ENCODE results near the gene SFT2D1.

Gene SFT2D1

DNA sequence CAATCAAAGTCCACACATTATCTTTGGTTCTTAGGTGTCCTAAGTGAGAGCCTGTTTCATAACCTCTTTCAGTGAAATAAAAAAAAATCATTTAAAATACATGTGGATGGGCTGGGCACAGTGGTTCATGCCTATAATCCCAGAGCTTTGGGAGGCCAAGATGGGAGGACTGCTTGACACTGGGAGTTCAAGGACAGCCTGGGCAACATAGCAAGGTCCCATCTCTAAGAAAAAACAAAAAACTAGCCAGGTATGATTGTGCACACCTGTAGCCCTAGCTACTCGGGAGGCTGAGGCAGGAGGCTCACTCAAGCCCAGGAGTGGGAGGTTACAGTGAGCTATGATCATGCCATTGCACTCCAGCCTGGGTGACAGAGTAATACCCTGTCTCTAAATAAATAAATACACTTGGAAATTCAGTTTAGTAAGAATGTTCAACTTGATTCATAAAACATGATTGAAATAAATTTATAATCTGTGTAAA, 36.8 kb upstream of the SFT2D1 start:
- Histone ChIP-seq H3K4me3 (ENCODE audit: control insufficient read depth in 1 of 7, extremely low read depth in 1 of 7, insufficient read depth in 4 of 7, low read depth in 2 of 7, low read length in 6 of 7) (no peak overlapping the region), H3K9me3 (ENCODE audit: control extremely low read depth in 1 of 5, control insufficient read depth in 4 of 5, insufficient read depth in 2 of 5, low read depth in 1 of 5, low read length in 4 of 5) (no peaks in the 10 kb centered on the region), H3K27me3 (replicated peaks in 2 of 5; ENCODE audit: control insufficient read depth in 4 of 5, insufficient read depth in 5 of 5, low read length in 4 of 5) (no peaks in the 10 kb centered on the region), H3K27ac (ENCODE audit: insufficient read depth in 1 of 2, low read depth in 1 of 2, low read length in 2 of 2, poor library complexity in 1 of 2, severe bottlenecking in 2 of 2) (no peak overlapping the region), H3K4me1 (ENCODE audit: control extremely low read depth in 1 of 4, control insufficient read depth in 4 of 4, insufficient read depth in 4 of 4, low read length in 3 of 4) (peaks cover 0 to 13% (median 11%) of the 10 kb centered on the region in 4 experiments), H3K36me3 (ENCODE audit: control insufficient read depth in 4 of 4, insufficient read depth in 4 of 4, low read length in 3 of 4) (no peaks in the 10 kb centered on the region)
- ChIA-PET POLR2A (no interaction called here), CTCF (interaction anchor here (0.9 to 5.4 kb wide), 11 partner anchors 14 to 124 kb away, joined by 3 to 40 read pairs (median 4); no protein-coding TSS in a partner anchor)
- no CpG with 5 or more reads among the region's 1 CpG for WGBS (ENCODE audit: insufficient coverage)
- DNase-seq, result no peak

DNA sequence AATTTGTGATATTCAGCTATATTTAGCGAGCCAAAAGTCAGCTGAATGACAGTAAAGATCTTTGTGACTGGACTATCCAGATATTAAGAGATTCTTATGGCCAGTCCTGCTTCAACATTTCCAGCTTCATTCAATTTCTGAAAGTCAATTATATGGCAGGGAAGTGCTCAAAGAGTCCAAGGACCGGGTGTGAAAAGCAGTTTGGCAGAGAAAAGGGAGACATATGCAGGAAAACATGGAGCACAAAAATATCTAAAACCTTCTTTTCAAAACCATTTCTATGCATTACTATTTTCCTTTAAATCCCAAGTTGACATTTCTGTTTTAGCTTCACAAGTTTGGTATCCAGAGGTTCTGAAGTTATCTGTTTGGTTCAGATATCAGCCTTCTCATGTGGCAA, 35.4 kb upstream of the SFT2D1 start:
- DNase-seq, result no peak
- ChIA-PET POLR2A (no interaction called here), CTCF (interaction anchor here (0.7 to 5.4 kb wide), 10 partner anchors 9 to 102 kb away, joined by 3 to 40 read pairs (median 4); no protein-coding TSS in a partner anchor)
- whole genome bisulfite sequencing (ENCODE audit: insufficient coverage), result 100% methylated on average over 1 of the region's 2 CpGs
- Histone ChIP-seq H3K4me1 (ENCODE audit: control extremely low read depth in 1 of 4, control insufficient read depth in 4 of 4, insufficient read depth in 4 of 4, low read length in 3 of 4) (peaks cover 0 to 13% (median 8%) of the 10 kb centered on the region in 4 experiments), H3K9me3 (ENCODE audit: control extremely low read depth in 1 of 5, control insufficient read depth in 4 of 5, insufficient read depth in 2 of 5, low read depth in 1 of 5, low read length in 4 of 5) (no peaks in the 10 kb centered on the region), H3K36me3 (ENCODE audit: control insufficient read depth in 4 of 4, insufficient read depth in 4 of 4, low read length in 3 of 4) (no peaks in the 10 kb centered on the region), H3K27ac (ENCODE audit: insufficient read depth in 1 of 2, low read depth in 1 of 2, low read length in 2 of 2, poor library complexity in 1 of 2, severe bottlenecking in 2 of 2) (no peak overlapping the region), H3K4me3 (ENCODE audit: control insufficient read depth in 1 of 7, extremely low read depth in 1 of 7, insufficient read depth in 4 of 7, low read depth in 2 of 7, low read length in 6 of 7) (no peak overlapping the region), H3K27me3 (replicated peaks in 2 of 5; ENCODE audit: control insufficient read depth in 4 of 5, insufficient read depth in 5 of 5, low read length in 4 of 5) (no peaks in the 10 kb centered on the region)

DNA sequence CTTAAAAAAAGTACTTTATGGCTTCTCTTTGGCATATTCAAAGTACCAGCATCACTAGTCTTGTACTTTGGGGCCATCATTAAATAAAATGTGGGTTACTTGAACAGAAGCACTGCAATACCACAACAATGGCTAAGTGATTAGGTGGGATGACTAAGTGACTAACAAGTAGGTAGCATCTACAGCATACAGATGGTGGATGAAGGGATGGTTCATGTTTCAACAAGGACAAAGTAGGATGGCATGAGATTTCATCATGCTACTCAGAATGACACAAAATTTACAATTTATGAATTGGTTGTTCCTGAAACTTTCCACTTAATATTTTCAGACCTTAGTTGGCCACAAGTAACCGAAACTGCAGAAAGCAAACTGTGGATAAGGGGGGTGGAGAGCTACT, 32.7 kb upstream of the SFT2D1 start:
- CTCF ChIA-PET, result interaction anchor here (1.3 to 1.6 kb wide), 3 partner anchors 10 to 62 kb away, joined by 3 to 5 read pairs (median 4); no protein-coding TSS in a partner anchor
- H3K4me1 ChIP-seq (ENCODE audit: control extremely low read depth in 1 of 4, control insufficient read depth in 4 of 4, insufficient read depth in 4 of 4, low read length in 3 of 4), result peaks cover 0 to 2% (median 0%) of the 10 kb centered on the region in 4 experiments
- no CpG with 5 or more reads among the region's 1 CpG for WGBS (ENCODE audit: insufficient coverage)
- no peaks in the 10 kb centered on the region for H3K36me3 ChIP-seq (ENCODE audit: control insufficient read depth in 4 of 4, insufficient read depth in 4 of 4, low read length in 3 of 4)
- no peaks in the 10 kb centered on the region for H3K27me3 ChIP-seq (replicated peaks in 2 of 5; ENCODE audit: control insufficient read depth in 4 of 5, insufficient read depth in 5 of 5, low read length in 4 of 5)
- DNase-seq, result peak in 1 of 3 donors; percentile 9
- H3K27ac ChIP-seq (ENCODE audit: insufficient read depth in 1 of 2, low read depth in 1 of 2, low read length in 2 of 2, poor library complexity in 1 of 2, severe bottlenecking in 2 of 2), result no peak overlapping the region
- H3K9me3 ChIP-seq (ENCODE audit: control extremely low read depth in 1 of 5, control insufficient read depth in 4 of 5, insufficient read depth in 2 of 5, low read depth in 1 of 5, low read length in 4 of 5), result no peaks in the 10 kb centered on the region
- H3K4me3 ChIP-seq (ENCODE audit: control insufficient read depth in 1 of 7, extremely low read depth in 1 of 7, insufficient read depth in 4 of 7, low read depth in 2 of 7, low read length in 6 of 7), result no peak overlapping the region
- POLR2A ChIA-PET, result interaction anchor here (0.6 kb wide), 1 partner anchor 20 kb away, joined by 4 read pairs; no protein-coding TSS in a partner anchor

DNA sequence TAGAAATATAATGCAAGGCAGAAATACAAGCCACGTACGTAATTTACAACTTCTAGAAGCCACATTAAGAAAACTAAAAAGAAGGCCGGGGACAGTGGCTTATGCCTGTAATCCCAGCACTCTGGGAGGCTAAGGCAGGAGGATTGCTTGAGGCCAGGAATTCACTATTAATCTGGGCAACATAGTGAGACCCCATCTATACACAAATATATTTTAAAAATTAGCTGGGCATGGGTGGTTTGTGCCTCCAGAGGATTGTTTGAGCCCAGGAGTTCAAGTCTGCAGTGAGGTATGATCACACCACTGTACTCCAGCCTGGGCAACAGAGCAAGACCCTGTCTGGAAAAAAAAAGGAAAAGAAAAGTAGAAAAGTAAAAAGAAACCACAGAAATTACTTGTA, 28.1 kb upstream of the SFT2D1 start:
- Histone ChIP-seq H3K4me3 (ENCODE audit: control insufficient read depth in 1 of 7, extremely low read depth in 1 of 7, insufficient read depth in 4 of 7, low read depth in 2 of 7, low read length in 6 of 7) (no peak overlapping the region), H3K27ac (ENCODE audit: insufficient read depth in 1 of 2, low read depth in 1 of 2, low read length in 2 of 2, poor library complexity in 1 of 2, severe bottlenecking in 2 of 2) (no peak overlapping the region), H3K4me1 (ENCODE audit: control extremely low read depth in 1 of 4, control insufficient read depth in 4 of 4, insufficient read depth in 4 of 4, low read length in 3 of 4) (no peaks in the 10 kb centered on the region), H3K9me3 (ENCODE audit: control extremely low read depth in 1 of 5, control insufficient read depth in 4 of 5, insufficient read depth in 2 of 5, low read depth in 1 of 5, low read length in 4 of 5) (no peaks in the 10 kb centered on the region), H3K36me3 (ENCODE audit: control insufficient read depth in 4 of 4, insufficient read depth in 4 of 4, low read length in 3 of 4) (peaks cover 2 to 5% (median 5%) of the 10 kb centered on the region in 4 experiments), H3K27me3 (replicated peaks in 2 of 5; ENCODE audit: control insufficient read depth in 4 of 5, insufficient read depth in 5 of 5, low read length in 4 of 5) (no peaks in the 10 kb centered on the region)
- ChIA-PET CTCF (interaction anchor here (2.6 kb wide), 1 partner anchor 11 kb away, joined by 11 read pairs; no protein-coding TSS in a partner anchor), POLR2A (no interaction called here)
- no peak for DNase-seq
- no CpG with 5 or more reads among the region's 3 CpGs for WGBS (ENCODE audit: insufficient coverage)

DNA sequence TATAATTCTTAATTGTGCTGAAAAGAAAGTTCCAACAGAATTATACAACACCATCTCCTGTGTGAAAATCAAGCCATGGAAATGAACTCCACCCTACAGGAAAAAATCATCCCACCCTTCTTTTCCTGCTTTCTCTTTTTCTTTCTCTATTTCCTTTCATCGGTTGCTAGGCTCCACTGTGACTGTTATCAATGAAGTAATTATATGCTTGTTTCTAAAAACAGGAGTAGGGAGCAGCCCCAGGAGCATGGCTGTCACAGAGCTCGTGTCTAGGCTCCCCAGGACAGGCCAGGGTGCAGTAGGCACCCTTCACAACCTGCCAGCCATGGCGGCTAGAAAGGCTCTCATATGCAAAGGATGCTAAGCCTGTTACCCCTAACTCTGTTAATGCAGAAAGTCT, 27.4 kb upstream of the SFT2D1 start:
- ChIA-PET POLR2A (no interaction called here), CTCF (interaction anchor here (0.5 to 1.1 kb wide), 2 partner anchors 9 to 40 kb away, joined by 3 to 4 read pairs; no protein-coding TSS in a partner anchor)
- H3K4me3 ChIP-seq (ENCODE audit: control insufficient read depth in 1 of 7, extremely low read depth in 1 of 7, insufficient read depth in 4 of 7, low read depth in 2 of 7, low read length in 6 of 7), result no peak overlapping the region
- no peaks in the 10 kb centered on the region for H3K27me3 ChIP-seq (replicated peaks in 2 of 5; ENCODE audit: control insufficient read depth in 4 of 5, insufficient read depth in 5 of 5, low read length in 4 of 5)
- H3K9me3 ChIP-seq (ENCODE audit: control extremely low read depth in 1 of 5, control insufficient read depth in 4 of 5, insufficient read depth in 2 of 5, low read depth in 1 of 5, low read length in 4 of 5), result no peaks in the 10 kb centered on the region
- DNase-seq, result no peak
- H3K4me1 ChIP-seq (ENCODE audit: control extremely low read depth in 1 of 4, control insufficient read depth in 4 of 4, insufficient read depth in 4 of 4, low read length in 3 of 4), result no peaks in the 10 kb centered on the region
- WGBS (ENCODE audit: insufficient coverage), result 93% methylated on average over 2 of the region's 3 CpGs
- peaks cover 2 to 6% (median 5%) of the 10 kb centered on the region in 4 experiments for H3K36me3 ChIP-seq (ENCODE audit: control insufficient read depth in 4 of 4, insufficient read depth in 4 of 4, low read length in 3 of 4)
- no peak overlapping the region for H3K27ac ChIP-seq (ENCODE audit: insufficient read depth in 1 of 2, low read depth in 1 of 2, low read length in 2 of 2, poor library complexity in 1 of 2, severe bottlenecking in 2 of 2)

DNA sequence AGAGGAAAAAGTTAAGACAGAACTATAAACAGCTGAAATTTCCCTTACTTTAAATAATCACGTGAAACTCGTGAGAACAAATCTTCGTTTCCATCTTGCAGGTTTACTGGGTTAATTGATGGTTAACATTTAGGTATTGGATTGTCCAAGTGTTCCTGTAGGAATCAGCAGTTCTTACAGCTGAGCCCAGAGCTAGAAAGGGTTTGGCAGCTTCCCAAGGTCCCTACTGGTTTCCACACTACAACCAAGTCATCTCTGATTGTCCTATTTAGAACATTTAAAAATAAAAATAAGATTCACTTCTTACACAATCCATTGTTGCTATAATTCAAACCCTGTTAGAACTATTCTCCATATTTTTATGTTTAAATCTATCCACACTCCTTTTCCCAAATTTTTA, 24.6 kb upstream of the SFT2D1 start:
- Histone ChIP-seq H3K27ac (ENCODE audit: insufficient read depth in 1 of 2, low read depth in 1 of 2, low read length in 2 of 2, poor library complexity in 1 of 2, severe bottlenecking in 2 of 2) (no peak overlapping the region), H3K4me1 (ENCODE audit: control extremely low read depth in 1 of 4, control insufficient read depth in 4 of 4, insufficient read depth in 4 of 4, low read length in 3 of 4) (no peaks in the 10 kb centered on the region), H3K9me3 (ENCODE audit: control extremely low read depth in 1 of 5, control insufficient read depth in 4 of 5, insufficient read depth in 2 of 5, low read depth in 1 of 5, low read length in 4 of 5) (no peaks in the 10 kb centered on the region), H3K36me3 (ENCODE audit: control insufficient read depth in 4 of 4, insufficient read depth in 4 of 4, low read length in 3 of 4) (peaks cover 5 to 15% (median 9%) of the 10 kb centered on the region in 4 experiments), H3K4me3 (ENCODE audit: control insufficient read depth in 1 of 7, extremely low read depth in 1 of 7, insufficient read depth in 4 of 7, low read depth in 2 of 7, low read length in 6 of 7) (no peak overlapping the region), H3K27me3 (replicated peaks in 2 of 5; ENCODE audit: control insufficient read depth in 4 of 5, insufficient read depth in 5 of 5, low read length in 4 of 5) (no peaks in the 10 kb centered on the region)
- no CpG with 5 or more reads among the region's 3 CpGs for WGBS (ENCODE audit: insufficient coverage)
- ChIA-PET CTCF (interaction anchor here (0.6 to 4.3 kb wide), 3 partner anchors 11 to 53 kb away, joined by 3 to 21 read pairs (median 4); no protein-coding TSS in a partner anchor), POLR2A (no interaction called here)
- no peak for DNase-seq

DNA sequence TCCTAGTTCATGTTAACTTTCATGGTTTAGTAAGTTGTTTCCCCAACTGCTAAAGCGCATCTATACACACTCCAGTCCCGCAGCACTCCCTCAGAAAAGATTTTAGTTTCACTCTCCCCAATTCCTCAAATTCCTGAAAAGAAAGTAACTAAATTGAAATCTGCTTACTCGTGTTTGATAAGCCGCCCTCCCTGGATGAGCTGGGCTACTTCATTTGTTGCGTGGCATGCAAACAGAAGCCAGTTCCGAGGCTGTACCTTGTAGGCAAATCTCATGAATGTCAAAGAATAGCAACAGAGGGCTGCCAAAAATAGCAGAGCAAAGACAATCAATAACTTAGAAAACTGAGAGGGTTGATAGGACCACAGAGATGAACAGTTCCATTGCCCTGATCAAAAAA, 23.5 kb upstream of the SFT2D1 start:
- H3K27ac ChIP-seq (ENCODE audit: insufficient read depth in 1 of 2, low read depth in 1 of 2, low read length in 2 of 2, poor library complexity in 1 of 2, severe bottlenecking in 2 of 2), result no peak overlapping the region
- H3K9me3 ChIP-seq (ENCODE audit: control extremely low read depth in 1 of 5, control insufficient read depth in 4 of 5, insufficient read depth in 2 of 5, low read depth in 1 of 5, low read length in 4 of 5), result no peaks in the 10 kb centered on the region
- CTCF ChIA-PET, result interaction anchor here (1.5 to 4.3 kb wide), 2 partner anchors 9 to 15 kb away, joined by 4 to 21 read pairs; no protein-coding TSS in a partner anchor
- DNase-seq, result no peak
- H3K27me3 ChIP-seq (replicated peaks in 2 of 5; ENCODE audit: control insufficient read depth in 4 of 5, insufficient read depth in 5 of 5, low read length in 4 of 5), result no peaks in the 10 kb centered on the region
- WGBS (ENCODE audit: insufficient coverage), result 98% methylated on average over 6 of the region's 6 CpGs
- H3K4me1 ChIP-seq (ENCODE audit: control extremely low read depth in 1 of 4, control insufficient read depth in 4 of 4, insufficient read depth in 4 of 4, low read length in 3 of 4), result no peaks in the 10 kb centered on the region
- peaks cover 5 to 15% (median 9%) of the 10 kb centered on the region in 4 experiments for H3K36me3 ChIP-seq (ENCODE audit: control insufficient read depth in 4 of 4, insufficient read depth in 4 of 4, low read length in 3 of 4)
- POLR2A ChIA-PET, result no interaction called here
- H3K4me3 ChIP-seq (ENCODE audit: control insufficient read depth in 1 of 7, extremely low read depth in 1 of 7, insufficient read depth in 4 of 7, low read depth in 2 of 7, low read length in 6 of 7), result no peak overlapping the region

Measured in common myeloid progenitor, CD34-positive (primary cell).